ENCODE results near the gene SCGB1C1.
"Not testable (repeated sequence)": the region's sequence is repeated elsewhere in the genome, so short reads cannot be mapped to it uniquely, and the experiment has no call there.

The SCGB1C1 gene

DNA sequence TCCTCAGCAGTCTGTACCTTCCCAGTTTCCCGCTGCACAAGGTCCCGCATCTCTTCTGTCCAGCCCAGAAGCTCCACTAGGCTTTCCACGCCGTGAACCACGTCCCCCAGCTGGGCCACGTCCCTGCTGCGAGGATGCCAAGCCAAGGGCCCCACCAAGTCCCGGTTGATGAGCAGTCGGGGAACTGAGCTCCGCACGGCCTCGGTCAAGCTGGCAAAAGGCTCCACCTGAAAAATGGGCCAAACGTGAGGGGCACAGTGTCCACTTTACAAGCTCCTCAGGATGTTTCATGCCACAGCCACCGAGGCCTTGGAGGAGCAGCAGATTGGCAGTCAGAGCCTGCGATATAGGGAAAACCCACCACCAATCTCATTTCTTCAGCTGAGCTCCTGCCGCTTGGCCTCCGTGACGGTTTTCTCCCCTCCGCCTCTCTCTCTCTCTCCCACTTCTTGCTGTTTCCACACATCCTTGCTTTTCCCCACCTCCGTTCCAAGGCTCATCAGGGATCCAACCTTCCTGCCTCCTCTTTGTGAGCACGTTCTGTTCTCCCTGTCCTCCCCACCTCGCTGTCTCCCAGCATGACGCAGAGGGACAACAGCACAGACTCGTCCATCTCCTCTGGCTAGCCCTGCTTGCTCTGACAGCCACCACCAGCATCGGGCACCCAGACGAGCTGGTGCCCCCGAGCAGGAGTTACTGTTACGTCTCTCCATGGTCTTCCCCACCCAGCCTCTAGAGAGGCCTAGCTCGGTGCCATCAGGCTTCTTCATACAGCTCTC lies 26.1 kb downstream of the SCGB1C1 start:
- peak; percentile 53 for DNase-seq

DNA sequence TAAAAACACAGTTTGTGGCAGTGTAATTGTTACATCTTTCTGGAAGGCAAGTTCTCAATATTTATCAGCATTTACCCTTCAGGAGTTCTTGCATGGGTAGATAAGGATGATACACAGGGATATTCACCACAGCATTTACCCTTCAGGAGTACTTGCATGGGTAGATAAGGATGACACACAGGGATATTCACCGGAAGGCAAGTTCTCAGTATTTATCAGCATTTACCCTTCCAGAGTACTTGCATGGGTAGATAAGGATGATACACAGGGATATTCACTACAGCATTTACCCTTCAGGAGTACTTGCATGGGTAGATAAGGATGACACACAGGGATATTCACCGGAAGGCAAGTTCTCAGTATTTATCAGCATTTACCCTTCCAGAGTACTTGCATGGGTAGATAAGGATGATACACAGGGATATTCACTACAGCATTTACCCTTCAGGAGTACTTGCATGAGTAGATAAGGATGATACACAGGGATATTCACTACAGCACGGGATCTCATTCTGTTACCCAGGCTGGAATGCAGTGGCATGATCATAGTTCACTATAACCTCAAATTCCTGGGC lies 27.9 kb downstream of the SCGB1C1 start:
- not testable (repeated sequence) for DNase-seq

- DNase-seq = peak; percentile 12
These were observed 28.7 kb downstream of the SCGB1C1 start for GRCh38 chr11:221539-221938.

GRCh38 chr11:221998-222789 lies 29.3 kb downstream of the SCGB1C1 start:
- DNase-seq = peak; percentile 58

DNA sequence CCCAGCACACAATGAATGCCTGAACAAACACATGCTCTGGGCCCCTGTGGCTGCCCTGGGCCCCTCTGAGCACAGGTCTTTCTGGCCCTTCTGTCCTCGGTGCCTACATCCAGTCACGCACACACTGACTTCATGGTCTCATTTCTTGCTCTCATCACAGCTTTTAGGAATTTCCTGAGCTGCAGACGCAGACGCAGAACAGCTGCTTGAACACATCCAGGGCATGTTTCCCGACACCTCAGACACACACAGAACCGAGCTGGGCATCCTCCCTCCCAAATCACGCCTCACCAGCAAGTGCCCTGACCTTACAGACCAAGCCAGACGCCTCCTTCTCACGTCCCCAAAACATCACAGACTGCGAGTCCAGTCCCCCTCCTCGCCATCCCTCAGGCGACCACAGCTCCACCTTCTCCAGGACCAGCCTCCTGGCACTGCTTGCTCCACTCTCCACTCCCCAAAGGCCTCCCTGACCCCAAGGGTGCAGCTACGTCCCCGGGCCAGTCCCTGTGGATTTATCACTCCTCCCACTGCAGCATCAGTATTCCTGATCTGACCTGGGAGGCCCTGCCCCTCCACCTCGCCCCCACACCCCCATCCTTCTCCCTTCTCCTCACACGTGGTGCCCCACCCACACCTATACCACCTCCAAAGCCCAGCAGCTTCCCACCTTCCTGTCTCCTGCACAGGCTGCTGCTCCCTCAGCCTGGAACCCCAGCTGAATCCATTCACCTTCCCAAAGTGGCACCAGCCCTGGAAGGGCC lies 30.3 kb downstream of the SCGB1C1 start:
- peak; percentile 31 for DNase-seq

GRCh38 chr11:223884-224283 lies 31.0 kb downstream of the SCGB1C1 start:
- DNase-seq = peak; percentile 47

- peak; percentile 25 for DNase-seq
These were observed 31.5 kb downstream of the SCGB1C1 start for GRCh38 chr11:224424-224823.

DNA sequence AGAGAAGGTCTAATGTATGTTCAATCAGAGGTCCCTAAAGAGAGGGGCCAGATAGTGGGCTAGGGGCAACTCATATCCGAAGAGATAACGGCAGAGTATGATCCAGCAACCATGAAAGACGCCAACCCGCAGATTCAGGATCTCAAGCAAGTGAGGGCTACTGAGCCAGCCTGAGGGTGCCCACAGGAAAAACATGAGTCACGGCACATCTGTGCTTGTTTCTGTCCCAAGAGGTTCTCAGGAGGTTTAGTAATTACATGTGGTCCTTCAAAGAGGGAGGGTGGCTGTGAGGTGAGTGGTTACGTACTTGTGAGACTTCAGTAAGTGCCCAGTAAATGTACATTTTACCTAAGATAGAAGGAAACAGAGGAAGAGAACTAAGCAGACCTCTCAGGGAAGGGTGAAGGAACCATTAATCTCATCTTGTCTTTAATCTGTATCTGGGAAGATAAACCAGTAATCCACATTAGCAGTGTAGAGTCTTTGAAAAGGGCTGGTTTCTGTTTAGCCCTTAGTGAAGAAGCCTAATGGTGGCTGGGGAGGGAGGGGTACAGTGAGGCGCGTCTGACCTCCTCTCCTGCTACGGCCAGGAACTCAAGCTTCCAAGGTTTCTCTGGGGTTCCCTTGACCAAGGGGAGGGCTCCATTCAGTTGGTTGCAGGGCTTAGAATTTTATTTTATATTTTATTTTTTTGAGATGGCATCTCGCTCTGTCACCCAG lies 33.0 kb downstream of the SCGB1C1 start:
- DNase-seq = peak; percentile 59

- DNase-seq = peak; percentile 22
These were observed 35.0 kb downstream of the SCGB1C1 start for GRCh38 chr11:227824-228379.

DNA sequence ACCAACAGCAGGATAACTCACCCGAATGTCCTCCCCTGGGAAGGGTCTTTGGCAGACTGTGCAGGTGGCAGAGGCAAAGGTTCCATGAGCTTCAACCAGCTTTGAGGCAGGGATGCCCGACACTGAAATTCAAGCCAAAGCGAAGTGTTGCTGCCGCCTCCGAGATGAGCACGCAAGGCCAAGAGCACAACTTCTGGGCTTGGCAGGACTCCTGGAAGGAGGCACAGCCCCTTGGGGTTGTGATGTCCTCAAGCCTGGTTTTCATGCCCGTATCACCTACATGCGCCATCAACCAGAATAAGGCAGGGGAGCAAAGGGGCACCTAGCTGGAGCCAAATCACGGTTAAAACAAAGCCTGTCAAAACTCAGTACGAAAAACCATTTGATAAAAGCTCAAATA lies 37.6 kb downstream of the SCGB1C1 start:
- DNase-seq = peak; percentile 30

GRCh38 chr11:232783-233565 lies 40.1 kb downstream of the SCGB1C1 start:
- peak; percentile 56 for DNase-seq

DNA sequence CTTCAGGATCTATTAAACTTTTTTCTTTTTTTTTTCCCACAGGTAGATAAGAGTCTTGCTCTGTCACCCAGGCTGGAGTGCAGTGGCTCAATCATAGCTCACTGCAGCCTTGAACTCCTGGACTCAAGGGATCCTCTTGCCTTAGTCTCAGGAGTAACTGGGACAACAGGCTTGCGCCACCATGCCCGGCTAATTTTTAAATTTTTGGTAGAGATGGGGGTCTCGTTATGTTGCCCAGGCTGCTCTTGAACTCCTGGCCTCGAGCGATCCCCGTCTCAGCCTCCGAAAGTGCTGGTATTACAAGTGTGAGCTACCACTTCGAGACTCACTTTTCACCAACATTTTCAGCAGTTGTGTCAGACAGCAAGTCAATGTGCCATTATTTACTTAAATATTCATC lies 42.3 kb downstream of the SCGB1C1 start:
- DNase-seq = peak; percentile 57

- DNase-seq = no peak
These were observed 42.7 kb downstream of the SCGB1C1 start for GRCh38 chr11:235609-235996.

GRCh38 chr11:235997-236773 lies 43.3 kb downstream of the SCGB1C1 start, which contains the start of gene SIRT3:
Gene SIRT3 (minus strand): TSS chr11:236342. CDS start chr11:236328, 14 bp downstream.
- peak; percentile 94 for DNase-seq

GRCh38 chr11:236774-237767 lies 44.2 kb downstream of the SCGB1C1 start, which contains the start of gene PSMD13:
Gene PSMD13 (plus strand): TSS chr11:236976. CDS start chr11:237050, 74 bp downstream.
- DNase-seq = peak; percentile 96

DNA sequence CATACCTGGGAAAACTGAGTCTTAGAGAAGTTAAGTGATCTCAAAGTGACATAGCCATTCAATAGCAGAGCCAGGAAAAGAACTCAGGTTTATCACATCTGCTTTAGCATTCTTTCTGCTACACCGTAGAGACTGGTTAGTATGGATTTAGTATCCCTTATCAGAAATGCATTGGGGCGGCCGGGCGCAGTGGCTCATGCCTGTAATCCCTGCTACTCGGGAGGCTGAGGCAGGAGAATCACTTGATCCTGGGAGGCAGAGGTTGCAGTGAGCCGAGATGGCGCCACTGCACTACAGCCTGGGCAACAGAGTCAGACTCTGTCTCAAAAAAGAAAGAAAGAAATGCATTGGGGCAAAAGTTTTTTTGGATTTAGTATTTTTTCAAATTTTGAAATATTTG lies 45.5 kb downstream of the SCGB1C1 start:
- not testable (repeated sequence) for DNase-seq

DNA sequence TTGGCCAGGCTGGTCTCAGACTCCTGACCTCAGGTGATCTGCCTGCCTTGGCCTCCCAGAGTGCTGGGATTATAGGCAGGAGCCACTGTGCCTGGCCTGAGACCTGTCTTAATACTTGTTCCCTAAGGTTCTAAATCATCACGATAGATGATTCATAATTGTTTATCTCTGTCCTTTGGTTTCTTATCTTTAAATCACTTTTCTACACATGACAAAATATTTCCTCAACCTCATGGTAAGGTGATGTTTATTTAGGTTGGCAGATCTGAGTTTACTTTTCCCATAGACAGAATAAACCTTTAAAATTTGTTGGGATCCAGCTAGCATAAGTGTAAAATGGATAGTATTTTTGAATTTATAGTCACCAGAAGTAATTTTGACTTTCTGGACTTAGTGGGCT lies 47.4 kb downstream of the SCGB1C1 start:
- no peak for DNase-seq

DNA sequence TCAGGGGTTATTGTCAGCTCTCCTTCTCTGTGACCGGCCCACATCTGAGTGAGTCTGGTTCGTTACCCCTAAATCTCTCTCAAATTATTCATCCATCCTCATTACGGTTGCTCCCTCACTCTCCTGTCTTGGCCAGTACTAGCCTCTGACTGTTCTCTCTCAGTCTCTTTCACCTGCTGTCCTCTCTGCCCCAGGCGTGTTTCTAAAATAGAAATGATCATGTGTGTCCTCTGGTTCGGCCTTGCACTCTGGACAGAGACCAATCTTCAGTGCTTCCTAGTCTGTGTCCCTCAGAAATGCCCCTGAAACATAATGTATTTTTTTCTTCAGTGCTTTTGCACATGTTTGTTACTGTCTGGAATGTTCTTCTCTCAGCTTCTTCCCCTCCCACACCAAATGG lies 48.8 kb downstream of the SCGB1C1 start:
- DNase-seq = no peak
